ENCODE measurements around the gene HEPN1.

DNA sequence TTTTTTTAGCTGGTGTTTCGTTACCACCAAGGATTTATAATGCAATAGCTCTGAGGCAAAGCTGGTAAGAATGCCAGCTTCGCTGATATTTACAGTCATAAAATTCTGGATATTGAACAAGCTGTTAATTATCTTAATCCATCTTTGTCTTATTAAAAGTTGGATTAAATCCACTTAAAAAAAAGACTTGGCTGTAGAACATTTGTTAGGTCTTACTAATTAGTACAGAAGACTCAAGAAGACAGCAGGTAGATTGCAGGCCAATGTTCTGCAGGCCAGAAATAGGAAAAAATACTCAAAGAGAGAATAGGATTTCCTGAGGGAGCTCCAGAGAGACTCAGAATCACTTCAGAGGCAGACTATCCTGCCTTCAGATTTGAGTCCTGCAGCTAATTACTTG, 28.9 kb upstream of the HEPN1 start:
- TF ChIP-seq EGR1 (IDR thresholded peaks at IDR 0.05) (no peak), YY1 (IDR thresholded peaks at IDR 0.05; ENCODE audit: low read depth) (no peak), EP300 (IDR thresholded peaks at IDR 0.05; ENCODE audit: borderline replicate concordance) (no peak), RAD21 (IDR thresholded peaks at IDR 0.05; ENCODE audit: low read depth) (no peak), NFIC (IDR thresholded peaks at IDR 0.05) (no peak), TAF1 (IDR thresholded peaks at IDR 0.05; ENCODE audit: low read depth) (no peak)
- TF ChIP-seq, protein P1, sequence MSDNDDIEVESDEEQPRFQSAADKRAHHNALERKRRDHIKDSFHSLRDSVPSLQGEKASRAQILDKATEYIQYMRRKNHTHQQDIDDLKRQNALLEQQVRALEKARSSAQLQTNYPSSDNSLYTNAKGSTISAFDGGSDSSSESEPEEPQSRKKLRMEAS (IDR thresholded peaks at IDR 0.05), result no peak
- TF ChIP-seq, protein P2, sequence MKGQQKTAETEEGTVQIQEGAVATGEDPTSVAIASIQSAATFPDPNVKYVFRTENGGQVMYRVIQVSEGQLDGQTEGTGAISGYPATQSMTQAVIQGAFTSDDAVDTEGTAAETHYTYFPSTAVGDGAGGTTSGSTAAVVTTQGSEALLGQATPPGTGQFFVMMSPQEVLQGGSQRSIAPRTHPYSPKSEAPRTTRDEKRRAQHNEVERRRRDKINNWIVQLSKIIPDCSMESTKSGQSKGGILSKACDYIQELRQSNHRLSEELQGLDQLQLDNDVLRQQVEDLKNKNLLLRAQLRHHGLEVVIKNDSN (IDR thresholded peaks at IDR 0.05), result no peak
